ENCODE results near the gene FARSA. TPM values are rescaled to one million over a fixed set of nuclear protein-coding genes. Genes with fewer than 3 reads are reported as not detected.

FARSA gene
- total and polyA plus RNA-seq, 2 of the 13 experiments (the other 11 are each of a cell fraction or from before 2014, with no cell fraction given), result 25.9 to 72.0 TPM

- Histone ChIP-seq H3K4me3 (replicated peaks in 1 of 3; ENCODE audit: insufficient read depth in 1 of 3, low read depth in 2 of 3, low read length in 3 of 3) (peak overlapping the region; percentile 68 to 85 (median 85)), H3K4me1 (ENCODE audit: insufficient read depth, low read length) (peaks cover 38% of the 10 kb centered on the region), H3K27me3 (ENCODE audit: control insufficient read depth in 1 of 2, insufficient read depth in 2 of 2, low read length in 2 of 2) (no peaks in the 10 kb centered on the region; a peak in 1 of 5 replicates), H3K9me3 (ENCODE audit: low read length) (no peaks in the 10 kb centered on the region), H3K36me3 (replicated peaks in 1 of 2; ENCODE audit: control insufficient read depth in 1 of 2, insufficient read depth in 2 of 2, low read length in 2 of 2) (peaks cover 12 to 23% of the 10 kb centered on the region in 2 experiments), H2AFZ (ENCODE audit: low read length) (no peak overlapping the region), H3K79me2 (ENCODE audit: insufficient read depth, low read length) (peaks cover 20% of the 10 kb centered on the region), H3K4me2 (ENCODE audit: low read depth, low read length) (peak overlapping the region; percentile 92), H4K20me1 (ENCODE audit: insufficient read depth, low read length) (0 out of 2 replicates have a peak, but pooled peaks cover 4% of the 10 kb centered on the region), H3K27ac (ENCODE audit: extremely low read length, insufficient read depth, low read length) (peak overlapping the region; percentile 59), H3K9ac (ENCODE audit: insufficient read depth, low read depth, low read length) (peak overlapping the region; percentile 81)
- WGBS (ENCODE audit: low lambda C conversion rate), result 22% methylated on average over 14 of the region's 16 CpGs
- peak; percentile 11 for ATAC-seq
- no peak for FAIRE-seq
- intact Hi-C loops (cut with micrococcal nuclease; ENCODE audit: unreplicated experiment), result no loop called here
- in situ Hi-C loops (cut with HindIII; ENCODE audit: extremely low pct_ligation_motif_present, low pct_unique_long_range_greater_than_20kb), result no loop called here
- POLR2A ChIA-PET, result interaction anchor here (0.8 to 2.9 kb wide), 7 partner anchors 12 to 914 kb away, joined by 3 to 40 read pairs (median 12); partner anchors contain the start of genes GCDH and RAD23A
- BruUV-seq (replicated peaks), result no TSS peak
- CTCF ChIA-PET (ENCODE audit: low intra/inter-chr PET ratio, low total read pairs), result no interaction called here
- DNase-seq (ENCODE audit: low spot score), result no peak
- no peak for TF ChIP-seq BHLHE40 (IDR thresholded peaks at IDR 0.05; ENCODE audit: low read length)
- TF ChIP-seq ZNF207 (IDR thresholded peaks at IDR 0.05; ENCODE audit: borderline replicate concordance), result no peak
- no peak for TF ChIP-seq RAD21 (CRISPR knock-in tag; IDR thresholded peaks at IDR 0.05)
- TF ChIP-seq ZNF607 (CRISPR knock-in tag; IDR thresholded peaks at IDR 0.05; ENCODE audit: borderline replicate concordance), result 0 out of 2 replicates have a peak, but pooled peaks have one; percentile 28
- no peak for TF ChIP-seq ARID5B (CRISPR knock-in tag; IDR thresholded peaks at IDR 0.05)
- no peak for TF ChIP-seq KDM5B (CRISPR knock-in tag; IDR thresholded peaks at IDR 0.05; ENCODE audit: borderline replicate concordance)
- no peak for TF ChIP-seq ZNF660 (CRISPR knock-in tag; IDR thresholded peaks at IDR 0.05; ENCODE audit: borderline replicate concordance, low read depth)
- TF ChIP-seq ZNF256 (CRISPR knock-in tag; conservative IDR thresholded peaks at IDR 0.05), result no peak
- no peak; the same call in 1 of the 2 replicates for TF ChIP-seq NFAT5 (CRISPR knock-in tag; IDR thresholded peaks at IDR 0.05)
- TF ChIP-seq ZNF577 (CRISPR knock-in tag; IDR thresholded peaks at IDR 0.05; ENCODE audit: borderline replicate concordance, low read depth), result no peak
- TF ChIP-seq CREB1 (IDR thresholded peaks at IDR 0.05), result no peak
- no peak for TF ChIP-seq CREB1 (CRISPR knock-in tag; IDR thresholded peaks at IDR 0.05)
- no peak for TF ChIP-seq ZNF441 (CRISPR knock-in tag; IDR thresholded peaks at IDR 0.05; ENCODE audit: borderline replicate concordance)
- no peak for TF ChIP-seq THYN1 (CRISPR knock-in tag; IDR thresholded peaks at IDR 0.05; ENCODE audit: borderline replicate concordance, low read depth)
- TF ChIP-seq ZNF17 (CRISPR knock-in tag; IDR thresholded peaks at IDR 0.05), result no peak
Measured at GRCh38 chr19:12932392-12933286, 872 bp downstream of the FARSA start.

All from HepG2 (cell line).